Effector memory CD8-positive, alpha-beta T cell (primary cell): ENCODE data around the gene ZMIZ1.

Experiments
- ATAC-seq: fragments of 150-1000 bp; cut with Tn5 transposase; replicated peaks from 2 replicates; pipeline ENCODE4 v1.10.0; 2021; ENCODE audit warnings: mild to moderate bottlenecking, moderate library complexity
- DNase-seq, 3 experiments: peaks; one replicate each; pipeline ENCODE4 v3.0.0; 2021
- H3K27ac Mint-ChIP-seq, 2 donors: one replicate each; pipeline ENCODE4 v1.8.0; 2022; ENCODE audit warnings: mild to moderate bottlenecking in 2 of 2, mixed read lengths in 2 of 2, moderate library complexity in 2 of 2
- H3K27me3 Mint-ChIP-seq, 2 donors: one replicate each; pipeline ENCODE4 v1.8.0; 2022; ENCODE audit warnings: mixed read lengths in 2 of 2
- H3K36me3 Mint-ChIP-seq: one replicate; pipeline ENCODE4 v1.8.0; 2022; ENCODE audit warnings: mild to moderate bottlenecking, moderate library complexity, mixed read lengths; ENCODE audit not compliant: insufficient read depth
- H3K4me1 Mint-ChIP-seq, 2 donors: one replicate each; pipeline ENCODE4 v1.8.0; 2022; ENCODE audit warnings: low read depth in 2 of 2, mixed read lengths in 2 of 2
- H3K4me3 Mint-ChIP-seq, 2 donors: one replicate each; pipeline ENCODE4 v1.8.0; 2022; ENCODE audit warnings: mild to moderate bottlenecking in 2 of 2, mixed read lengths in 2 of 2, moderate library complexity in 2 of 2
- H3K9me3 Mint-ChIP-seq, 2 donors: one replicate each; pipeline ENCODE4 v1.8.0; 2022; ENCODE audit warnings: mixed read lengths in 2 of 2

Gene ZMIZ1

GRCh38 chr10:79320820-79321493, 252.2 kb downstream of the ZMIZ1 start:
- Mint-ChIP-seq H3K27me3 (no peaks in the 10 kb centered on the region), H3K27ac (peak overlapping the region; percentile 6 to 62), H3K9me3 (no peaks in the 10 kb centered on the region), H3K36me3 (peaks cover 34% of the 10 kb centered on the region), H3K4me3 (peak overlapping the region in 1 of 2 donors; percentile 51), H3K4me1 (peaks cover 65 to 74% of the 10 kb centered on the region in 2 donors)
- ATAC-seq = no peak
- no peak for DNase-seq

- Mint-ChIP-seq H3K27ac (peak overlapping the region in 1 of 2 donors; percentile 97), H3K36me3 (peaks cover 31% of the 10 kb centered on the region), H3K4me3 (peak overlapping the region; percentile 7 to 51), H3K9me3 (no peaks in the 10 kb centered on the region), H3K27me3 (no peaks in the 10 kb centered on the region), H3K4me1 (peaks cover 64 to 72% of the 10 kb centered on the region in 2 donors)
- DNase-seq (no peak), ATAC-seq (no peak)
Observed at GRCh38 chr10:79321494-79321882, 252.7 kb downstream of the ZMIZ1 start.

DNA sequence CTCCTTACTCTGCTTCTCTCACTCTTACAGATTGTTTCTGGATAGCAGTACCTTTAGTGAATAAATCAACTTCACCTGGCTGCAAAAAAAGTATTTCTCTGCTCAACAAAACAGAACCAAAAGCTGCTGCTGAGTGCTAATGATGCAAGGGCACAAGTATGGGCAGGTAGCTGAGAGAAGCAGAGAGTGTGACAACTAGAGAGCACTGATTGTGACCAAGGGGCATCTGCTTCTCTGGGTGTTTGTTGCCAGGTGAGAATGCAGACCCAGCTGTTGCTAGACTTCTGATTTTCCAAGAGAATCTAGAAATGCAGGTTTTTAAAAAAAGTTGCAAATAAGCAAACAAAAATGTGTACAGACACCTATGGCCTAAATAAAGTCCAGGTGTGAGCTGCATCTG, 253.2 kb downstream of the ZMIZ1 start:
- Mint-ChIP-seq H3K27ac (peak overlapping the region in 1 of 2 donors; percentile 97), H3K9me3 (no peaks in the 10 kb centered on the region)

DNA sequence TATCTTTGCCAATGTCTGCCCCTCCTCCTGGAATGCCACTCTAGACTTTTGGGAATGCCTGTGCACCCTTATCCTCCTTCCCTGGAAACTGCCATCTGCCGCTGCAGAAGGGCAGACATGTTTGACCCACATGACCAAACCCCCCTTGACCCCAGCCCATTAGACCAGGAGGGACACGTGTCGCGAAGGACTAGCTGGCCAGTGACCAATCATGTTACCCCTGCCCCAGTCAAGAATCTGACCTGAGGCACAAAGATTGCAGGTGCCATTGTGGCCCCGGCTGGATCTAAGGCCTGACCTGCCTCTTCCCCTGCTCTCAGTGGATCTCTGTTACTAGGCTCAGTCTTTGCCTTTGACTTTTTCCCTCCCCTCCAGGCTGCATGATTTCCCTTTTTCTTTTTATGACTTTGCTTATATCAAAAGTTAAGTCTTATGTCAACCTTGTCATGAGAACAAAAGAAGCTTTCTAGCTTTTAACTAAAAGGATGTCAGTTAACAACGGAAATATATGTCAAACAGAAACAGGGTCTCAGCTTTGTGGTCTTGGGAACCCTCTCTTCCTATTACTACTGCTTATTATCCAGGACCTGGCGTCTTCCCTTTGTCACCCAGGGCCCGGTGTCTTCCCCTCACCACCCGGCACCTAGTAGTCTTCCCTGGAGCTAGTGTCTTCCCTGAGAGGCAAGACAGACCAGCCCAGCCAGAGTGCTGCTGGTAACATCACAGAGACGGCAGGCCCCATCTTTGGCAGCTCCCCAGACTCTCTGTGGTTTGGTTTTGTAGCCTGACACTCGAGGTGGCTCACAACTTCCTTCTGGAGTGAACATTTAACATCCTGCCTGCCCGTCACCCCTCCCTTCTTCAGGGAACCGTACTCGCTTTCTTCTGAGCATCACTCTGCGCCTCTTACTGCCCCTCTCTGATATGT, 254.1 kb downstream of the ZMIZ1 start:
- H3K36me3 Mint-ChIP-seq = peaks cover 21% of the 10 kb centered on the region
- H3K27me3 Mint-ChIP-seq = no peaks in the 10 kb centered on the region
- peaks cover 51 to 60% of the 10 kb centered on the region in 2 donors for H3K4me1 Mint-ChIP-seq
- peak; percentile 79 to 86 (median 79) for DNase-seq
- H3K9me3 Mint-ChIP-seq = no peaks in the 10 kb centered on the region
- peak; percentile 96 for ATAC-seq
- peak overlapping the region; percentile 90 to 97 for H3K27ac Mint-ChIP-seq
- H3K4me3 Mint-ChIP-seq = peak overlapping the region; percentile 78 to 79

More for the DNA sequence above, 253.2 kb downstream of the ZMIZ1 start:
- H3K36me3 Mint-ChIP-seq = peaks cover 30% of the 10 kb centered on the region
- peak overlapping the region; percentile 7 to 51 for H3K4me3 Mint-ChIP-seq
- peaks cover 59 to 68% of the 10 kb centered on the region in 2 donors for H3K4me1 Mint-ChIP-seq
- H3K27me3 Mint-ChIP-seq = no peaks in the 10 kb centered on the region
- ATAC-seq = no peak
- DNase-seq = no peak

DNA sequence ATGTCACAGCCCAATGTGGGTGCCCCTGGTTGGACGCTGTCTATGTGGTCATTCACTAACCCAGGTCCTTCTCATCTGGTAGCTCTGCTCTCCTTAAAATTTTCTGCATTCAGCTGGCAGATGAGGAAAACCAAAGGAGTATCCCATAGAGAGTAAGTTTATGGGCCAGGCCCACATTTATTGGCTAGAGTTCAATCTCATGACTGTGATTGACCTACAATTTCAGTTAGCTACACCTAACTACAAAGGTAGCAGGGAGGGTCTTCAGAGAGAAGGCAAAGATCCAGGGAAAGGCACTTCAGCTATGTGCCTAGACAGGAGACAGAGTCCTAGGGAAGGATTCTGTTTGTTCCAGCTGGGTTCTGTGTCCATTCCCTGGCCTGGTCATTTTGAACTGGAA, 254.8 kb downstream of the ZMIZ1 start:
- DNase-seq (no peak), ATAC-seq (no peak)
- Mint-ChIP-seq H3K9me3 (no peaks in the 10 kb centered on the region), H3K4me1 (peaks cover 44 to 53% of the 10 kb centered on the region in 2 donors), H3K27me3 (no peaks in the 10 kb centered on the region), H3K4me3 (peak overlapping the region; percentile 78 to 79), H3K36me3 (peaks cover 14% of the 10 kb centered on the region), H3K27ac (peak overlapping the region; percentile 90 to 97)

GRCh38 chr10:79324032-79324695, 255.4 kb downstream of the ZMIZ1 start:
- Mint-ChIP-seq H3K27ac (no peak overlapping the region), H3K4me3 (no peak overlapping the region), H3K27me3 (no peaks in the 10 kb centered on the region), H3K4me1 (peaks cover 38 to 47% of the 10 kb centered on the region in 2 donors), H3K9me3 (no peaks in the 10 kb centered on the region), H3K36me3 (peaks cover 10% of the 10 kb centered on the region)
- DNase-seq (no peak), ATAC-seq (no peak)

- no peak overlapping the region for H3K4me3 Mint-ChIP-seq
- no peak overlapping the region for H3K27ac Mint-ChIP-seq
- no peaks in the 10 kb centered on the region for H3K27me3 Mint-ChIP-seq
- H3K4me1 Mint-ChIP-seq = peaks cover 23 to 28% of the 10 kb centered on the region in 2 donors
- H3K9me3 Mint-ChIP-seq = no peaks in the 10 kb centered on the region
- no peak for ATAC-seq
- no peak for DNase-seq
- peaks cover 6% of the 10 kb centered on the region for H3K36me3 Mint-ChIP-seq
Observed at GRCh38 chr10:79326361-79327089, 257.8 kb downstream of the ZMIZ1 start.

DNA sequence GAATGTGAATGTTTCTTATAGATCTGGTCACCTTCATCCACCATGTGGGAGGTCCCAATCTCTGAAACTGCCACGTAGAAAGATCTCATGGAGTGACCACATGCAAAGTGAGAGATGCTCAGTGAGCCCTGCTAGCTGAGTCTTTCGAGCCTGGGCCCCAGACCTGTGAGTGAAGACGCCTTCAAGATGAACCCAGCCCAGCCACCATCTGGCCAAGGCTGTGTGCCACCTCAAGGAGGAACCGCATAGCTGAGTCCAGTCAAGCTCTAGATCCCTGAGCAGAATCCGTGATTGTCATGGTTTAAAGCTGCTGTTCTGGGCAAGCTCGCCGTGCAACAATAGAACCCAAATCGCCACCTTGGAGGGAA, 258.3 kb downstream of the ZMIZ1 start:
- DNase-seq (no peak), ATAC-seq (no peak)
- H3K27me3 Mint-ChIP-seq = no peaks in the 10 kb centered on the region
- H3K4me1 Mint-ChIP-seq = peaks cover 26 to 28% of the 10 kb centered on the region in 2 donors
- H3K36me3 Mint-ChIP-seq = peaks cover 6% of the 10 kb centered on the region
- no peak overlapping the region for H3K4me3 Mint-ChIP-seq
- no peaks in the 10 kb centered on the region for H3K9me3 Mint-ChIP-seq
- H3K27ac Mint-ChIP-seq = no peak overlapping the region

DNA sequence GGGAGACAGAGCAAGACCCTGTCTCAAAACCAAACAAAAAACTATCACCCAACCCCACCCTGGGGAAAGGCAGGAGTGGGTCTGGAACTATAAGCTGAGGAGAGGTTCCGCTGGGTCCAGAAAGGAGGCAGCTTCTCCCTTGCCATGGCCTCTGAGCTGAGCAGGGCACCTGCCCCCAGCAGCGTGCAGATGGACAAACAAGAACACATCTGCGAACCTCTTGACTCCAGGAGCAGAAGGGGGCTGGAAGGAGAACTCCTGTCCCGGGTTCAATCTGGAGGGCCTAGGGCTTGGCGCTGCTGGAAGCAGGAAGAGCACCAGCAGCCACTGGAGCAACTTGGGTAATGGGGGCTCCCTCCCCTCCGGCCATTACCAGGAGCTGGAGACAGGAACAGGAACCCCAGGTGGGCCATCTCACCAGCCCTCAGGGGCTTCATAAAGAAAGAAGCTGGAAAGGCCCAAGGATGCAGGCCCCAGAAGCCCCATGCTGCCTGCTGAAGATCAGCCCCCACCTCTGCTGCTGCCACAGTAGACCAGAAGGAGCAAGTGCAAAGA, 259.5 kb downstream of the ZMIZ1 start:
- Mint-ChIP-seq H3K27me3 (no peaks in the 10 kb centered on the region), H3K4me3 (no peak overlapping the region), H3K27ac (no peak overlapping the region), H3K36me3 (peaks cover 4% of the 10 kb centered on the region), H3K4me1 (peaks cover 18 to 20% of the 10 kb centered on the region in 2 donors), H3K9me3 (no peaks in the 10 kb centered on the region)
- DNase-seq (no peak), ATAC-seq (no peak)

GRCh38 chr10:79328737-79329504, 260.2 kb downstream of the ZMIZ1 start:
- Mint-ChIP-seq H3K36me3 (no peaks in the 10 kb centered on the region), H3K27me3 (no peaks in the 10 kb centered on the region), H3K27ac (no peak overlapping the region), H3K4me1 (peaks cover 14% of the 10 kb centered on the region in 2 donors), H3K4me3 (no peak overlapping the region), H3K9me3 (no peaks in the 10 kb centered on the region)
- DNase-seq = no peak
- no peak for ATAC-seq

DNA sequence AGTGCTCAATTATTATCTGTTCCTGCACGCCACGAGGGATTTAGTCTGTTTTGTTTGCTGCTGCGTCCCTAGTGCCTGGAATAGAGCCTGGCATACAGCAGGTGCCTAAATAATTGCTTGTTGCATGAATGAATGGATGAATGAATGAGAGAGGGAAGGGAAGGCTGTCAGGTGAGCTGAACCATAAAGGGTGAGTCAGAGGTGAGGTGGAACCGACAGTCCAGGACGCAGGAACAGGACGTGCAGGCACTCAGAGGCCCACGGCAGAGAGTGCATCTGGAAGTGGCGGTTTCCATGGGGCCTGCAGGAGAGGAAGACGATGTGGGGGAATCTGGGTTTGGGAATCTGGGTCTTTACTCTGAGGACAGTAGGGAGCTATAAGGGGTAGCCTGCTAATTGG, 260.8 kb downstream of the ZMIZ1 start:
- H3K36me3 Mint-ChIP-seq = no peaks in the 10 kb centered on the region
- H3K4me3 Mint-ChIP-seq = no peak overlapping the region
- H3K9me3 Mint-ChIP-seq = no peaks in the 10 kb centered on the region
- peaks cover 10 to 13% of the 10 kb centered on the region in 2 donors for H3K4me1 Mint-ChIP-seq
- DNase-seq (no peak), ATAC-seq (no peak)
- no peak overlapping the region for H3K27ac Mint-ChIP-seq
- H3K27me3 Mint-ChIP-seq = no peaks in the 10 kb centered on the region

- no peaks in the 10 kb centered on the region for H3K36me3 Mint-ChIP-seq
- H3K4me1 Mint-ChIP-seq = peaks cover 7 to 13% of the 10 kb centered on the region in 2 donors
- no peaks in the 10 kb centered on the region for H3K9me3 Mint-ChIP-seq
- ATAC-seq (no peak), DNase-seq (no peak)
- peak overlapping the region; percentile 78 to 82 for H3K27ac Mint-ChIP-seq
- no peaks in the 10 kb centered on the region for H3K27me3 Mint-ChIP-seq
- no peak overlapping the region for H3K4me3 Mint-ChIP-seq
Observed at GRCh38 chr10:79331226-79331625, 262.5 kb downstream of the ZMIZ1 start.
